Choroid plexus epithelial cell (primary cell): Measurements from ENCODE around the gene GYG1.

Experiments
- DNase-seq: peaks from one replicate; pipeline ENCODE4 v3.0.0-alpha.2; 2010; ENCODE audit warnings: low read depth
- H3K4me3 ChIP-seq: 2 replicates; pipeline ENCODE4 v1.5.1; 2011; ENCODE audit warnings: low read depth, mild to moderate bottlenecking, control low read depth, low read length, moderate library complexity
- CTCF ChIP-seq: conservative IDR thresholded peaks from 2 replicates; pipeline ENCODE4 v1.5.1; 2011; ENCODE audit warnings: low read depth, mild to moderate bottlenecking, control low read depth, inconsistent platforms, low read length, moderate library complexity

GYG1 gene

GRCh38 chr3:149010504-149010951, 19.2 kb downstream of the GYG1 start:
- no peak for DNase-seq
- no peak overlapping the region for H3K4me3 ChIP-seq
- no peak for TF ChIP-seq CTCF

- TF ChIP-seq CTCF: no peak
- no peak overlapping the region for H3K4me3 ChIP-seq
- DNase-seq: no peak
These were observed 19.6 kb downstream of the GYG1 start for GRCh38 chr3:149010966-149011365.

DNA sequence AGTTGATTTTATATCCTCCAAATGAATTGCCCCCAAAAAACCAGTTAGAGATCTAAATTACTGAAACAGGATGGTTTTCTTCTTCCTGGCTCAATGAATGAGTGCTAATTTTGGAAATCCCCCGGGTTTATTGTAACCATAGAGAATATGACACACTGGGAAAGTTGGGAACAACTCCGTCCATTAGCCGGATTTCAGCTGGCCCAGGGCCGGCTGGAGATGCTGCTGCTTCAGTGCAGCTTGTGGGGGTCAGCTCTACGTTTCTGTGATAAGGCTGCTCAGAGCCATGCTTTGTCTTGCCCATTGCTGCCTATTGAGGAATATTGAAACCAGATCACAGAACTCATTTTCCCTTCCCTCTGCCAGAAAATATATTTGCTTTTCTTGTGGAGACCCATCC, 20.3 kb downstream of the GYG1 start:
- no peak for TF ChIP-seq CTCF
- no peak overlapping the region for H3K4me3 ChIP-seq
- DNase-seq: no peak

- DNase-seq: peak; percentile 40
- no peak overlapping the region for H3K4me3 ChIP-seq
- TF ChIP-seq CTCF: no peak
These were observed 22.4 kb downstream of the GYG1 start for GRCh38 chr3:149013726-149014125.

- no peak for DNase-seq
- no peak overlapping the region for H3K4me3 ChIP-seq
- TF ChIP-seq CTCF: no peak
These were observed 24.1 kb downstream of the GYG1 start for GRCh38 chr3:149015393-149015792.

- no peak overlapping the region for H3K4me3 ChIP-seq
- no peak for TF ChIP-seq CTCF
- DNase-seq: no peak
These were observed 24.9 kb downstream of the GYG1 start for GRCh38 chr3:149016242-149016641.

GRCh38 chr3:149016669-149017541, 25.6 kb downstream of the GYG1 start:
- TF ChIP-seq CTCF: no peak
- peak; percentile 96 for DNase-seq
- H3K4me3 ChIP-seq: no peak overlapping the region
